ENCODE results near the gene ZNF609. TPM values are rescaled to one million over a fixed set of nuclear protein-coding genes. Genes with fewer than 3 reads are reported as not detected.

Gene ZNF609
- polyA plus RNA-seq, 2 of the 4 experiments (the other 2 are of a cell fraction) = 19.6 to 39.9 TPM

DNA sequence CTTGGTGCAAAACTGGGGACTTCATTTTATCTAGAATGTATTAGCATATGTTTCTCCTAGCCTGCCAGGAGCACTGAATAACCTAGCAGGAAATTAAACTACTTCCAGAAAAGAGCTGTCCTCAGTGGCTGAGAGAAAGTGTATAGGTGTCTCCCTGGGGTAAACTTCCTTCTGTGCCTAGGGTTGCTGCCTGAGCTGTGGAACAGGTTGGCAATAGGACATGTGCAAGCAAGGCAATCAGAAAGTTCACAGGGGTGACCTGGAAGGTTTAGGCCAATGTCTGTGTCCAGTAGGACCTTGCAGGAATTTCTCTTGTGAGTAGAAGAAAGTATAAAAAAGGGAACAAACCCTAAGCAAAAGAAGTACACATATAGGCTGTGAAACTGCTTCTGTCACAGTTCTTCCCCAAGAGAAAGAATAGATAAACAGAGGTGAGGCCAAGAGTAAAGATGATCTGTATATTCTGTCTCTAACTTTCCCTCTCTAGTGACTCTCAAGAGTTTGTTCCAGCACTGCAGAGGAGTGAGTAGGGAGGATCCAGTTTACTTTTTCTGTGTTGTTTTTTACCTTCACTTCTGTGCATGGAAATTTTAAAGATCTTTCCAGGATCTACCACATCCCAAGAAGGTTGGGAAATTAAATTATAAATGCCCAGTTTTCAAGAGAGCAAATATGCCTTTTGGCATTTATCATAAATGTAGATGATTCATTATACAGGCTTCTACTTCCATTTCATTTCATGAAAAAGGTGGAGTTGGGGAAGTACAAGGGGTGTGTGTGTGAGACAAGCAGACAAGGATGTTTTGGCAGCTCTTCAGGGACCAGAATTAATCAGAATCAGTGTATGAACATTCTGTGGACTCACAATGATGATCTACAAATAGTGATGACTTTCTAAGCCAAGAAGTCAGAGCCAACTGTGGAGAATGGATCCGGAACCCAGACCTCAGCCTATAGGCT lies 159.8 kb downstream of the ZNF609 start:
- Histone ChIP-seq H3K4me3 (no peak overlapping the region), H3K4me1 (peaks cover 30% of the 10 kb centered on the region), H3K9me3 (no peaks in the 10 kb centered on the region), H3K4me2 (peak overlapping the region; percentile 52), H3K27ac (peak overlapping the region; percentile 6 to 60; a peak in 4 of 6 replicates)
- FAIRE-seq (no peak), ATAC-seq (peak; percentile 58 to 60; a peak in 5 of 6 replicates), DNase-seq (ENCODE audit: low read depth in 1 of 2, low spot score in 1 of 2) (peak in 1 of 2 experiments; percentile 25)
- 67% methylated on average over 1 of the region's 1 CpG for WGBS (ENCODE audit: missing lambda C conversion rate)
- TF ChIP-seq SMC3 (IDR thresholded peaks at IDR 0.05) (no peak), CEBPB (IDR thresholded peaks at IDR 0.05) (no peak), RNF2 (IDR thresholded peaks at IDR 0.05; ENCODE audit: borderline replicate concordance, low read depth) (no peak), JUNB (IDR thresholded peaks at IDR 0.05) (no peak), GATA3 (IDR thresholded peaks at IDR 0.05; ENCODE audit: borderline replicate concordance) (no peak), EHF (CRISPR knock-in tag; IDR thresholded peaks at IDR 0.05) (no peak), NFE2L2 (conservative IDR thresholded peaks at IDR 0.05; ENCODE audit: low read length) (no peak), BHLHE40 (IDR thresholded peaks at IDR 0.05; ENCODE audit: low read depth, low read length) (no peak), RARB (CRISPR knock-in tag; IDR thresholded peaks at IDR 0.05) (no peak), ZSCAN20 (CRISPR knock-in tag; IDR thresholded peaks at IDR 0.05) (no peak)
- TF ChIP-seq, protein P1, sequence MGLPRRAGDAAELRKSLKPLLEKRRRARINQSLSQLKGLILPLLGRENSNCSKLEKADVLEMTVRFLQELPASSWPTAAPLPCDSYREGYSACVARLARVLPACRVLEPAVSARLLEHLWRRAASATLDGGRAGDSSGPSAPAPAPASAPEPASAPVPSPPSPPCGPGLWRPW (IDR thresholded peaks at IDR 0.05) = no peak
- TF ChIP-seq, protein P2, sequence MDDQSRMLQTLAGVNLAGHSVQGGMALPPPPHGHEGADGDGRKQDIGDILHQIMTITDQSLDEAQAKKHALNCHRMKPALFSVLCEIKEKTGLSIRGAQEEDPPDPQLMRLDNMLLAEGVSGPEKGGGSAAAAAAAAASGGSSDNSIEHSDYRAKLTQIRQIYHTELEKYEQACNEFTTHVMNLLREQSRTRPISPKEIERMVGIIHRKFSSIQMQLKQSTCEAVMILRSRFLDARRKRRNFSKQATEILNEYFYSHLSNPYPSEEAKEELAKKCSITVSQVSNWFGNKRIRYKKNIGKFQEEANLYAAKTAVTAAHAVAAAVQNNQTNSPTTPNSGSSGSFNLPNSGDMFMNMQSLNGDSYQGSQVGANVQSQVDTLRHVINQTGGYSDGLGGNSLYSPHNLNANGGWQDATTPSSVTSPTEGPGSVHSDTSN (IDR thresholded peaks at IDR 0.05) = no peak
- ChIA-PET CTCF (interaction anchor here (0.5 to 1.3 kb wide), 5 partner anchors 9 to 435 kb away, joined by 3 to 4 read pairs (median 3); no protein-coding TSS in a partner anchor), POLR2A (interaction anchor here (0.5 kb wide), 1 partner anchor 18 kb away, joined by 3 read pairs; no protein-coding TSS in a partner anchor)

DNA sequence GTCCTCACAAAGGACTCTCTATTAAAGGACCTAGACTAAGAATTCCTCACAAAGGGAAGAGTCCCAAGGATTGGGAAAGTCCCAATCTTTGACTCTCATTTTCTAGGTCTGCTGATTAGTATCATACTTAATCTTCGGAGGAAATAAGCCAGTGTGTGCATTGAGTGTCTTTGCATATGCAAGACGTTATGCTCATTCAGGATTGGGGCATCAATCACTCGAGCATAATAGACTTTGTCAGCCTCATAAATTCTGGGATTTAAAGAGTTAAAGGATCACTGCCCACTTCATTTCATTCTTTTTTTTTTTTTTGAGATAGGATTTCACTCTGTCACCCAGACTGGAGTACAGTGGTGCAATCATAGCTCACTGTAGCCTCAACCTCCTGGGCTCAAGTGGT lies 160.7 kb downstream of the ZNF609 start:
- peak overlapping the region; percentile 52; the same call in 1 of the 3 replicates for H3K4me2 ChIP-seq
- FAIRE-seq (no peak), ATAC-seq (no peak), DNase-seq (ENCODE audit: low read depth in 1 of 2, low spot score in 1 of 2) (no peak)
- POLR2A ChIA-PET = interaction anchor here (0.5 kb wide), 1 partner anchor 19 kb away, joined by 3 read pairs; no protein-coding TSS in a partner anchor
- H3K4me1 ChIP-seq = peaks cover 30% of the 10 kb centered on the region
- peak overlapping the region in 1 of 2 experiments; percentile 17; a peak in 1 of 6 replicates for H3K27ac ChIP-seq
- WGBS (ENCODE audit: missing lambda C conversion rate) = 85% methylated on average over 3 of the region's 3 CpGs
- H3K4me3 ChIP-seq = no peak overlapping the region
- TF ChIP-seq PHF8 (IDR thresholded peaks at IDR 0.05; ENCODE audit: borderline replicate concordance, low read depth) (no peak), MAFK (IDR thresholded peaks at IDR 0.05; ENCODE audit: partially characterized antibody) (no peak), HDAC2 (IDR thresholded peaks at IDR 0.05) (no peak), ZC3H11A (IDR thresholded peaks at IDR 0.05) (no peak), ZFP36 (IDR thresholded peaks at IDR 0.05; ENCODE audit: borderline replicate concordance, partially characterized antibody) (no peak), MAZ (IDR thresholded peaks at IDR 0.05; ENCODE audit: borderline replicate concordance, low read depth, low read length) (no peak), EP300 (IDR thresholded peaks at IDR 0.05) (no peak), NR3C1 (IDR thresholded peaks at IDR 0.05) (no peak)
- TF ChIP-seq, protein P3, sequence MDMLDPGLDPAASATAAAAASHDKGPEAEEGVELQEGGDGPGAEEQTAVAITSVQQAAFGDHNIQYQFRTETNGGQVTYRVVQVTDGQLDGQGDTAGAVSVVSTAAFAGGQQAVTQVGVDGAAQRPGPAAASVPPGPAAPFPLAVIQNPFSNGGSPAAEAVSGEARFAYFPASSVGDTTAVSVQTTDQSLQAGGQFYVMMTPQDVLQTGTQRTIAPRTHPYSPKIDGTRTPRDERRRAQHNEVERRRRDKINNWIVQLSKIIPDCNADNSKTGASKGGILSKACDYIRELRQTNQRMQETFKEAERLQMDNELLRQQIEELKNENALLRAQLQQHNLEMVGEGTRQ (IDR thresholded peaks at IDR 0.05) = no peak
- TF ChIP-seq, protein P4, sequence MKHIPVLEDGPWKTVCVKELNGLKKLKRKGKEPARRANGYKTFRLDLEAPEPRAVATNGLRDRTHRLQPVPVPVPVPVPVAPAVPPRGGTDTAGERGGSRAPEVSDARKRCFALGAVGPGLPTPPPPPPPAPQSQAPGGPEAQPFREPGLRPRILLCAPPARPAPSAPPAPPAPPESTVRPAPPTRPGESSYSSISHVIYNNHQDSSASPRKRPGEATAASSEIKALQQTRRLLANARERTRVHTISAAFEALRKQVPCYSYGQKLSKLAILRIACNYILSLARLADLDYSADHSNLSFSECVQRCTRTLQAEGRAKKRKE (CRISPR knock-in tag; IDR thresholded peaks at IDR 0.05; ENCODE audit: low read depth) = no peak
- CTCF ChIA-PET = interaction anchor here (0.9 kb wide), 1 partner anchor 269 kb away, joined by 3 read pairs; no protein-coding TSS in a partner anchor
- H3K9me3 ChIP-seq = no peaks in the 10 kb centered on the region

All from A549 (cell line).